Measurements from ENCODE around the gene ADAMTS6.

DNA sequence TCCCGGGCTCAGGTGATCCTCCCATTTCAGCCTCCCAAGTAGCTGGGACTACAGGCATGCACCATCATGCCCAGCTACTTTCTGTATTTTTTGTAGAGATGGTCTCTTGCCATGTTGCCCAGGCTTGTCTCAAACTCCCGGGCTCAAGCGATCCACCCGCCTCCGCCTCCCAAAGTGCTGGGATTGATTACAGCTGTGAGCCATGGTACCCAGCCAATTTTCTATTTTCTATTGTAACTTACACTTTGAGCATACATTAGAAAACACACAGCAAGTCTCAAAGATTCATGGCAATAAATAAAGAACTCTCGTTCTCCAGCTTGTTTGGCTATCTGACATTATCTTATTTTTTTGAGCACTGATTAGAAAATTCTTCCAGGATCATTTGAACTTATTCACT, 228.7 kb downstream of the ADAMTS6 start:
- TF ChIP-seq REST (IDR thresholded peaks at IDR 0.05; ENCODE audit: low read depth) (no peak), CEBPB (IDR thresholded peaks at IDR 0.05) (no peak), RAD21 (IDR thresholded peaks at IDR 0.05; ENCODE audit: low read depth) (no peak), EGR1 (IDR thresholded peaks at IDR 0.05) (no peak), CREB1 (IDR thresholded peaks at IDR 0.05; ENCODE audit: low read depth) (no peak), TAF1 (IDR thresholded peaks at IDR 0.05; ENCODE audit: low read depth) (no peak), NFIC (IDR thresholded peaks at IDR 0.05) (no peak)
- TF ChIP-seq, protein P1, sequence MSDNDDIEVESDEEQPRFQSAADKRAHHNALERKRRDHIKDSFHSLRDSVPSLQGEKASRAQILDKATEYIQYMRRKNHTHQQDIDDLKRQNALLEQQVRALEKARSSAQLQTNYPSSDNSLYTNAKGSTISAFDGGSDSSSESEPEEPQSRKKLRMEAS (IDR thresholded peaks at IDR 0.05) = no peak

Data from Ishikawa (cell line).